Lower leg skin (tissue), 4 donors: ENCODE measurements around the gene DMRTB1. TPM values are rescaled to one million over a fixed set of nuclear protein-coding genes. Genes with fewer than 3 reads are reported as not detected.

Source experiments
- DNase-seq, 2 donors: peaks; one replicate each; pipeline ENCODE4 v3.0.0-alpha.2; 2019; ENCODE audit warnings: low spot score in 2 of 2
- H3K4me3 ChIP-seq: fragments of 200-600 bp; sonication (generic); 2 replicates; pipeline ENCODE4 v1.5.1; 2017; ENCODE audit warnings: mild to moderate bottlenecking, low read depth; ENCODE audit not compliant: poor library complexity, severe bottlenecking
- CTCF ChIP-seq, 3 donors: fragments of 450-650 bp; IDR thresholded peaks; one replicate each; pipeline ENCODE4 v1.5.1; 2016; ENCODE audit warnings: antibody characterized with exemption in 3 of 3, mild to moderate bottlenecking in 3 of 3, moderate library complexity in 2 of 3
- POLR2A ChIP-seq, 2 donors: fragments of 450-650 bp; IDR thresholded peaks; one replicate each; pipeline ENCODE4 v1.6.1; 2016 to 2017; ENCODE audit warnings: antibody characterized with exemption in 2 of 2, mild to moderate bottlenecking in 1 of 2, moderate library complexity in 1 of 2
- WGBS, 2 donors: methylation state at CpG; one replicate each; pipeline ENCODE4 v1.1.5; 2018; 5-methylcytosine and 5-hydroxymethylcytosine counted together
- intact Hi-C: fragments of 100-400 bp; cut with DNase I; formaldehyde crosslinking; loops from one replicate; pipeline ENCODE4 v1.15.0; 2023; ENCODE audit warnings: low total_unique reads
- total RNA-seq, 4 donors: library from RNA; depleted of rRNA; stranded (reverse); fragments of >200 nt; gene quantifications; one replicate each; pipeline ENCODE4 v1.1.0, GENCODE V29; 2016

The DMRTB1 gene
- total RNA-seq, 4 donors from 2014 or later, result not detected

GRCh38 chr1:53462193-53462592 lies 3.0 kb downstream of the DMRTB1 start:
- H3K4me3 ChIP-seq, result no peak overlapping the region
- 86% methylated on average over 6 of the region's 6 CpGs for WGBS, 2 donors
- intact Hi-C loops, result loop anchor here (5.0 kb wide), 1 partner anchor 1305 kb away; no protein-coding TSS in a partner anchor
- no peak for TF ChIP-seq POLR2A (IDR thresholded peaks at IDR 0.05)
- TF ChIP-seq CTCF (IDR thresholded peaks at IDR 0.05), result no peak
- DNase-seq, result peak in 1 of 2 donors; percentile 53

DNA sequence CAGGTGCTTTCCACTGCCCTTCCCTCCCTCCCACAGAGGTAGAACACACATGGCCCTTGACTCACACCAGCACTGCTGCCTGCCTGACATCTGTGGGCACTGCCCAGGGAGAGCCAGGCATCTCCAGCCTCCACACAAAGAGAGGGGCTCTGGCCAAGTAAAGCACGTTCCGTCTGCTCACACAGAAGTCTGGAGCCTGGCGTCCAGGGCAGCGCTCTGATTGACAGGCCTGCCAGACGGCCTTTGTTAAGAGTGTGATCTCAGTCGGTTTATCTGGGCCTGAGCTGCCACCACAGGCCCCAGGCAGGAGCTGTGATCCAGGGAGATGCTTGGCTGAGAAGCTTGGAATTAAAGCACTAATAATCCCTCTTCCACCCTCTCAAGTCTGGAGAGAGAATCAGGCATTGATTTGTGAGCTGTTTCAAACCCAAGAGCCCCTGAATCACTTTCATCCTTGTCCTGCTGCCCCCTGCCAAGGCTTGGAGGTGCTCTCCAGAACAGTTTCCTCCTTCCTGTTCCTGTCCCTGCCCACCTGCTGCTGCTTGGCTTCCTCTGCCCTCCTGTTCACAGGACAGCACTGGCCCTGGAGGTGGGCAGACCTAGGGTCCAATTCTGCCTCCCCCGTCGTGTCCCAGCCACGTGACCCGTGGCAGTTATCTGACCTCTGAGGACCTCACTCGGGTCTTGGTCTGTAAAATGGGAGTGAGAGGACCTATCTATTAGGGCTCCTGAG lies 3.7 kb downstream of the DMRTB1 start:
- no peak for TF ChIP-seq POLR2A (IDR thresholded peaks at IDR 0.05)
- TF ChIP-seq CTCF (IDR thresholded peaks at IDR 0.05), result no peak
- no peak overlapping the region for H3K4me3 ChIP-seq
- DNase-seq, result peak in 1 of 2 donors; percentile 60
- WGBS, 2 donors, result 78 to 80% methylated on average over 11 of the region's 11 CpGs
- intact Hi-C loops, result loop anchor here (5.0 kb wide), 1 partner anchor 1306 kb away; no protein-coding TSS in a partner anchor

DNA sequence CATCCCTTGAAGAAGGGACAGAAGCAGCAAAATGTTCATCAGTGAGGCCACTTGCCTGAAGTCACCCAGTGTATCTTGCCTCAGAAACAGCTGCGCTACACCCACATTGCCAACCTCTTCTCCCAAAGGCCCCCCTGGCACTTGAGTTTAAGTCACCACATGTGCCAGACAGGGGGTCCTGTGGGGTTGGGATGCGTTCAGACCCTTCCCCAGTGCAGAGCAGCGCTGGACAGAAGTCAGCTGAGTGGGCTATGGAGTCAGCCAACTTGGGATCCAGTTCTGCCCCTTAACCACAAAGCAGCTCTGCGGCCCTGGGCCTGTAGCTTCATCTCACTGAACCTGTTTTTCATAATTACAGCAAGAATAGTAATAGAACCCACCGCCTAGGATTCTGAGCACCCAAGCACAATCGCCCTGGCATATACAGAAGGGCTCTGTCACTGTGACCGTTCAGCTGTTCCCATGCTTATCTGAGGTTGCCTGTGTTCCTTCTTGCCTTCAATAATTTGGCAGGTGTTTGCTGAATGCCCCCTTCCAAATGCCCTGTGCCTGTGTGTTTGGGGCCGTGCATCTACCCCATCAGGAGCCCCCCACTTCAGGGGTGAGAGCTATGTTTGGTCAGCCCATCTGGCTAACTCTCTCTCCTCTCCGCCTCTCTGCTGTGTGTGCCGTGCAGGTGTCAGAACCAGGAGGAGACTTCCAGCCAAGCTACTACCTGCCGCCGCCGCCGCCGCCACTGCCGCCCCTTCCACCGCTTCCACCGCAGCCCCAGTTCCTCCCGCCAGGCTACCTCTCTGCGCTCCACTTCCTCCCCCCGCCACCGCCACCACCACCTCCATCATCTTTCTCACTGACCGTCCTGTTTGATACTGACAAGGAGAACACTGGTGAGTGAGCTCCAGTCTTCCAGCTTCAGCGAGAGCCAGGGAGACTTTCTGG lies 5.0 kb downstream of the DMRTB1 start:
- intact Hi-C loops, result loop anchor here (5.0 kb wide), 1 partner anchor 1307 kb away; no protein-coding TSS in a partner anchor
- peak in 1 of 2 donors; percentile 79 for DNase-seq
- H3K4me3 ChIP-seq, result no peak overlapping the region
- no peak for TF ChIP-seq POLR2A (IDR thresholded peaks at IDR 0.05)
- TF ChIP-seq CTCF (IDR thresholded peaks at IDR 0.05), result no peak
- 86% methylated on average over 23 to 24 of the region's 24 CpGs for WGBS, 2 donors

GRCh38 chr1:53465023-53465957 lies 6.1 kb downstream of the DMRTB1 start:
- DNase-seq, result peak in 1 of 2 donors; percentile 54

More at GRCh38 chr1:53465023-53465957, 6.1 kb downstream of the DMRTB1 start:
- no peak for TF ChIP-seq CTCF (IDR thresholded peaks at IDR 0.05)
- TF ChIP-seq POLR2A (IDR thresholded peaks at IDR 0.05), result no peak
- H3K4me3 ChIP-seq, result no peak overlapping the region
- WGBS, 2 donors, result 54 to 64% methylated on average over 4 of the region's 4 CpGs
- intact Hi-C loops, result no loop called here
